Upper lobe of left lung (tissue), 6 donors: Measurements from ENCODE around the gene ROBO1. TPM values are rescaled to one million over a fixed set of nuclear protein-coding genes. Genes with fewer than 3 reads are reported as not detected.
"Not testable (repeated sequence)": the region's sequence is repeated elsewhere in the genome, so short reads cannot be mapped to it uniquely, and the experiment has no call there.

Source experiments
- ATAC-seq, 2 donors: fragments of 200-7000 bp; cut with Tn5 transposase; one replicate each; pipeline ENCODE4 v1.9.1; 2022; ENCODE audit warnings: mild to moderate bottlenecking in 2 of 2, moderate library complexity in 2 of 2; ENCODE audit not compliant: low FRiP score in 2 of 2
- DNase-seq, 2 donors: peaks; one replicate each; pipeline ENCODE4 v3.0.0-alpha.2; 2019 to 2020
- H3K27ac ChIP-seq, 4 donors: fragments of 200-600 bp; sonication (generic); one replicate each; pipeline ENCODE4 v1.5.1; 2016 to 2019
- H3K27me3 ChIP-seq, 4 donors: fragments of 200-600 bp; sonication (generic); one replicate each; pipeline ENCODE4 v1.5.1; 2017 to 2019
- H3K36me3 ChIP-seq, 4 donors: fragments of 200-600 bp; sonication (generic); one replicate each; pipeline ENCODE4 v1.5.1; 2016 to 2019
- H3K4me1 ChIP-seq, 4 donors: fragments of 200-600 bp; sonication (generic); one replicate each; pipeline ENCODE4 v1.5.1; 2018 to 2019
- H3K4me3 ChIP-seq, 4 donors: fragments of 200-600 bp; sonication (generic); one replicate each; pipeline ENCODE4 v1.5.1; 2017 to 2019; ENCODE audit warnings: mild to moderate bottlenecking in 2 of 4, moderate library complexity in 1 of 4
- H3K9me3 ChIP-seq, 4 donors: fragments of 200-600 bp; sonication (generic); one replicate each; pipeline ENCODE4 v1.5.1; 2018 to 2019
- CTCF ChIP-seq, 6 experiments: fragments of 450-650 bp in 4 of 6; fragments of 200-600 bp in 2 of 6; sonication (generic) in 2 of 6; IDR thresholded peaks; one replicate each; pipeline ENCODE4 v1.5.1; 2016 to 2019; ENCODE audit warnings: antibody characterized with exemption in 6 of 6
- EP300 ChIP-seq, 4 donors: sonication (generic); formaldehyde crosslinking; IDR thresholded peaks; one replicate each; pipeline ENCODE4 v1.5.1; 2017; ENCODE audit warnings: antibody characterized with exemption in 4 of 4, control low read depth in 2 of 4
- POLR2A ChIP-seq, 4 donors: fragments of 450-650 bp; IDR thresholded peaks; one replicate each; pipeline ENCODE4 v1.5.1; 2016 to 2017; ENCODE audit warnings: antibody characterized with exemption in 4 of 4, mild to moderate bottlenecking in 2 of 4
- POLR2AphosphoS5 ChIP-seq, 2 donors: sonication (generic); formaldehyde crosslinking; IDR thresholded peaks; one replicate each; pipeline ENCODE4 v1.5.1; 2017; ENCODE audit warnings: antibody characterized with exemption in 2 of 2
- WGBS, 2 donors: methylation state at CpG; one replicate each; pipeline ENCODE4 v1.1.5; 2017 to 2018; 5-methylcytosine and 5-hydroxymethylcytosine counted together
- total RNA-seq, 6 donors: library from RNA; depleted of rRNA in 4 of 6; stranded (reverse); fragments of >200 nt in 4 of 6; gene quantifications; one replicate each; pipeline versions ENCODE4 v1.1.0 to v1.2.1, GENCODE V29; 2016 to 2021
- donor health status: DM: no; HTN: no; CAD: no; lungs with moderate emphysema.
- donor health status: DM: no; HTN: yes; CAD: no; lungs with severe emphysema.

The ROBO1 gene
- total RNA-seq, 6 donors from 2014 or later, result 10.5 to 29.0 (median 18.0) TPM

DNA sequence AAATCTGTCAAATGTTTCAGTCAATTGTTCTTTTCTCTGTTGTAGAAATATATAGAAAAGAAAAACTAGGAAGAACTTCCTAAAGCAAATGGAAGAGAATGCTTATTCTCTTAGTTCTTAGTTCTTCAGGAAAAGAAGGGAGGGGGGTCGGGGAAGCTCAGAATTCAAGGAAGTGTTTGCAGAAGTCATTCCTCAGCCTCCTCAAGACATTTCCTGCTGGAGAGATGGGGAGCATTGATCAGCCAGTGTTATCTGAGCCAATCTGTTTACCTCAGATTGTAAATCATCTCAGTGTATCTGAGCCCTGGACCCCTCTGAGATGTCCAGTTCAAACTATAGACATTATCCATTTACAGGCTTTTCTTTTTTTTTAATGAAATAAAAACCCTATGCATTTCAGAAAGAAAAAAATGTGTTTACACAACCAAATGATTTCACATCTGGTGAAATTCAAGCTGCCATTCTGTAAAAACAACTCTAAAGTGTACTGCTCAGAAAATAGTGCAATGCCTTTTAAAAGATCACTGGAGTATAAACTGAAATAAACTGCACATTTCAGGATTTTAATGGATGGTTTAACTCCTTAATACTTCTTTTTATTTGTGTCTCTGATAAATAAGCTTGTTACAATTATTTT is 460.7 kb downstream of the ROBO1 start:
- DNase-seq, result no peak
- H3K36me3 ChIP-seq, result no peaks in the 10 kb centered on the region
- no peak overlapping the region for H3K27ac ChIP-seq
- no peaks in the 10 kb centered on the region for H3K9me3 ChIP-seq
- 0 to 5% methylated on average over 1 of the region's 1 CpG for WGBS, 2 donors
- TF ChIP-seq POLR2A (IDR thresholded peaks at IDR 0.05) (no peak), POLR2AphosphoS5 (IDR thresholded peaks at IDR 0.05) (no peak), CTCF (IDR thresholded peaks at IDR 0.05) (no peak), EP300 (IDR thresholded peaks at IDR 0.05) (no peak)
- H3K4me1 ChIP-seq, result no peaks in the 10 kb centered on the region
- no peak overlapping the region for H3K4me3 ChIP-seq
- no peak for ATAC-seq
- no peaks in the 10 kb centered on the region for H3K27me3 ChIP-seq

- H3K36me3 ChIP-seq, ATAC-seq, H3K4me3 ChIP-seq, H3K9me3 ChIP-seq, H3K27ac ChIP-seq, H3K4me1 ChIP-seq, H3K27me3 ChIP-seq: not testable (repeated sequence)
- DNase-seq, result peak in 1 of 2 donors; percentile 69
- WGBS, 2 donors, result 79 to 95% methylated on average over 7 to 38 of the region's 40 CpGs
Observed at GRCh38 chr3:79299949-79300635, 467.7 kb downstream of the ROBO1 start.

DNA sequence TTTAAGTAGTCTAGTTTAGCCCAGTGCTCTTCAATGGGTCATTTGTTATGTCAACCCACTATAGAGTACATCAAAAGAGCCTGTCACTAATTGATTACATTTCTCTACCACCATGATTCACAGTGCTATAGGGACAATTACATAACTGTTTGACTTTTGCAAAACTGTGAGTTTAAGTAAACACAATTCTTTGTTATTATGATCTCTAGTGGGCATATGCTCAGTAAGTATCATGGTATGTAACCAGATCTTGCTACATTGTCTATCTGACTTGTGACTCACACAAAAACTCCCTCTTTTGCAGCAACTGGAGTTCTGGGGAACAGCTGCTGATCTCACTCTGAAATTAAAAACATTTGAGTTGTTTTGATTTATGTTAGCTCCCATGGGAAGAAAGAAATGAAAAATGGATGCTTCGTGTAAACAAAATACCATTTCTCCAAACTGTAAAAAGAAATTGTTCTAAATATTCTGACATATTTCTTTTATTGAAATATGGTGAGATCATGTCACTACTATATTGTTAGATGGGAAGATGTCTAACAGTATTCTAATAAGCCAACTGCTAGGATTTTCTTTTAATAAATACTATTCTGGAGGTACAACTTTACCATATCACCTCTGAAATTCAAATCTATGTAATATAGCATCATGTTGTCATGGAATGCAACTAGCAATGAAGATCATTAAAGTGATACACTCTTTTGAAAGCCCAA is 470.4 kb downstream of the ROBO1 start:
- H3K36me3 ChIP-seq, result no peaks in the 10 kb centered on the region
- 57 to 64% methylated on average over 1 of the region's 1 CpG for WGBS, 2 donors
- H3K27ac ChIP-seq, result no peak overlapping the region
- no peaks in the 10 kb centered on the region for H3K27me3 ChIP-seq
- H3K4me3 ChIP-seq, result no peak overlapping the region
- TF ChIP-seq POLR2A (IDR thresholded peaks at IDR 0.05) (no peak), POLR2AphosphoS5 (IDR thresholded peaks at IDR 0.05) (no peak), EP300 (IDR thresholded peaks at IDR 0.05) (no peak), CTCF (IDR thresholded peaks at IDR 0.05) (no peak)
- H3K4me1 ChIP-seq, result no peaks in the 10 kb centered on the region
- ATAC-seq (peak in 1 of 2 donors; percentile 68), DNase-seq (no peak)
- peaks cover 0 to 5% (median 0%) of the 10 kb centered on the region in 4 donors for H3K9me3 ChIP-seq

DNA sequence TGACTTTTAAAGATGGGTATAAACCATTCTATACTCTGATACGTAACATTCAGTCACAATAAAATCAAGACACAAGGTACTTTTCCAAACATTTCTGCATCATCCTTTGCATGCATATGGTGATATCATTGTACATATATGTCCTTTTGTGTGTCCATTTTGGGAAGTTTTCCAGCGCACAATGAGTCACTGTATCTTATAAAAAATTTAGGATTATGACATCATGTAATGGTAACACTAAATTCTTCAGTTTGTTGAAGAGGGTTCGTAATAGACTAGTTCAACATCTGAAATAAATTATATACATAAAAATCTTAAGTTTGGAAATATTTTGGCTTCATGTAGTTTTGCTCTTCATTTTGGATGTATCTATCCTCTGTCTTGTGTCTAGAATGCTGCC is 480.9 kb downstream of the ROBO1 start:
- Histone ChIP-seq H3K9me3 (no peaks in the 10 kb centered on the region), H3K27me3 (no peaks in the 10 kb centered on the region), H3K4me3 (no peak overlapping the region), H3K36me3 (no peaks in the 10 kb centered on the region), H3K27ac (no peak overlapping the region), H3K4me1 (no peaks in the 10 kb centered on the region)
- ATAC-seq (no peak), DNase-seq (no peak)
- WGBS, 2 donors, result 91 to 94% methylated on average over 3 of the region's 3 CpGs
- TF ChIP-seq EP300 (IDR thresholded peaks at IDR 0.05) (no peak), CTCF (IDR thresholded peaks at IDR 0.05) (no peak), POLR2A (IDR thresholded peaks at IDR 0.05) (no peak), POLR2AphosphoS5 (IDR thresholded peaks at IDR 0.05) (no peak)

DNA sequence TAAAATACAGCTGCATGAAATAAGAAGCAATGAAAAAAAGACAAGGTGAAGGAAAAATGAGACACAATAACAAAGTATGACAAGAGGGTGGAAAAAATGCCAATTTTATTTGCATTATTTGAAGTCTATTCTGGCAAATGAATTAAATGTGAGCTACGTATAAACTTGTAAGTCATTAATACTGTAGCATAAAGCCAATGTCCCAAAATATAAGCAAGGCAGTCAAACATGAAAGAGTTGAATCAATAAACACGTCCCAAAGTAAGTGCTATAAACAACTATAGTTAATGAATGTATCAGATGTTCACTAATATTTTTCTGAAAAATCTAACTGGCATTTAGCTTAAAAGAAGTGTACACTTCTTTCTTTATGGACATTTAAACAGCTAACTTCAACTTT is 481.9 kb downstream of the ROBO1 start:
- 60 to 78% methylated on average over 2 of the region's 2 CpGs for WGBS, 2 donors
- Histone ChIP-seq H3K9me3 (no peaks in the 10 kb centered on the region), H3K36me3 (no peaks in the 10 kb centered on the region), H3K27ac (no peak overlapping the region), H3K4me3 (no peak overlapping the region), H3K4me1 (no peaks in the 10 kb centered on the region), H3K27me3 (no peaks in the 10 kb centered on the region)
- ATAC-seq (no peak), DNase-seq (no peak)
- TF ChIP-seq EP300 (IDR thresholded peaks at IDR 0.05) (no peak), CTCF (IDR thresholded peaks at IDR 0.05) (no peak), POLR2A (IDR thresholded peaks at IDR 0.05) (no peak), POLR2AphosphoS5 (IDR thresholded peaks at IDR 0.05) (no peak)
